ENCODE measurements around the gene ALPK3. TPM values are rescaled to one million over a fixed set of nuclear protein-coding genes. Genes with fewer than 3 reads are reported as not detected.

ALPK3 gene
- total RNA-seq, 4 donors from 2014 or later: 19.1 to 34.4 (median 26.5) TPM

- Histone ChIP-seq H3K36me3 (no peaks in the 10 kb centered on the region), H3K27me3 (no peaks in the 10 kb centered on the region), H3K4me3 (no peak overlapping the region), H3K4me1 (peaks cover 0 to 3% (median 0%) of the 10 kb centered on the region in 3 donors), H3K27ac (no peak overlapping the region), H3K9me3 (no peaks in the 10 kb centered on the region)
- peak; percentile 76 for ATAC-seq
- WGBS, 2 donors (ENCODE audit: low coverage in 1 of 2): 0% methylated on average over 1 of the region's 4 CpGs; no CpG with 5 or more reads in 1 of the 2 donors
- no peak for TF ChIP-seq POLR2AphosphoS5 (IDR thresholded peaks at IDR 0.05)
- peak in 3 of 4 experiments; percentile 71 to 81 (median 77) for TF ChIP-seq CTCF (IDR thresholded peaks at IDR 0.05)
Observed at GRCh38 chr15:84878504-84878903, 61.3 kb downstream of the ALPK3 start.

- no peak overlapping the region for H3K4me3 ChIP-seq
- TF ChIP-seq EP300 (IDR thresholded peaks at IDR 0.05) (no peak), POLR2A (IDR thresholded peaks at IDR 0.05) (no peak), CTCF (IDR thresholded peaks at IDR 0.05) (no peak), POLR2AphosphoS5 (IDR thresholded peaks at IDR 0.05) (no peak)
- H3K36me3 ChIP-seq: no peaks in the 10 kb centered on the region
- 100% methylated on average over 3 of the region's 11 CpGs; no CpG with 5 or more reads in 1 of the 2 donors for WGBS, 2 donors (ENCODE audit: low coverage in 1 of 2)
- peaks cover 0 to 3% (median 0%) of the 10 kb centered on the region in 3 donors for H3K4me1 ChIP-seq
- no peak for ATAC-seq
- no peak overlapping the region for H3K27ac ChIP-seq
- H3K27me3 ChIP-seq: peaks cover 6% of the 10 kb centered on the region
- H3K9me3 ChIP-seq: no peaks in the 10 kb centered on the region
Observed at GRCh38 chr15:84879088-84879780, 62.1 kb downstream of the ALPK3 start.

GRCh38 chr15:84880007-84880406 is 62.9 kb downstream of the ALPK3 start:
- Histone ChIP-seq H3K36me3 (no peaks in the 10 kb centered on the region), H3K9me3 (no peaks in the 10 kb centered on the region), H3K27ac (no peak overlapping the region), H3K27me3 (peaks cover 13% of the 10 kb centered on the region), H3K4me3 (no peak overlapping the region), H3K4me1 (peaks cover 0 to 3% (median 0%) of the 10 kb centered on the region in 3 donors)
- ATAC-seq: no peak
- TF ChIP-seq EP300 (IDR thresholded peaks at IDR 0.05): no peak
- TF ChIP-seq POLR2AphosphoS5 (IDR thresholded peaks at IDR 0.05): no peak
- TF ChIP-seq POLR2A (IDR thresholded peaks at IDR 0.05): no peak
- TF ChIP-seq CTCF (IDR thresholded peaks at IDR 0.05): no peak
- WGBS, 2 donors (ENCODE audit: low coverage in 1 of 2): 76 to 86% methylated on average over 2 to 3 of the region's 3 CpGs

GRCh38 chr15:84880822-84881519 is 63.8 kb downstream of the ALPK3 start:
- H3K4me1 ChIP-seq: peaks cover 0 to 3% (median 0%) of the 10 kb centered on the region in 3 donors
- TF ChIP-seq CTCF (IDR thresholded peaks at IDR 0.05): no peak
- TF ChIP-seq EP300 (IDR thresholded peaks at IDR 0.05): no peak
- TF ChIP-seq POLR2AphosphoS5 (IDR thresholded peaks at IDR 0.05): no peak
- TF ChIP-seq POLR2A (IDR thresholded peaks at IDR 0.05): no peak
- peaks cover 15% of the 10 kb centered on the region for H3K27me3 ChIP-seq
- no peaks in the 10 kb centered on the region for H3K9me3 ChIP-seq
- WGBS, 2 donors (ENCODE audit: low coverage in 1 of 2): 83 to 90% methylated on average over 2 to 4 of the region's 8 CpGs
- no peaks in the 10 kb centered on the region for H3K36me3 ChIP-seq
- no peak for ATAC-seq
- no peak overlapping the region for H3K27ac ChIP-seq
- H3K4me3 ChIP-seq: no peak overlapping the region

GRCh38 chr15:84881520-84881830 is 64.3 kb downstream of the ALPK3 start:
- Histone ChIP-seq H3K27me3 (peaks cover 15% of the 10 kb centered on the region), H3K27ac (no peak overlapping the region), H3K36me3 (no peaks in the 10 kb centered on the region), H3K4me1 (peaks cover 0 to 3% (median 0%) of the 10 kb centered on the region in 3 donors), H3K4me3 (no peak overlapping the region), H3K9me3 (no peaks in the 10 kb centered on the region)
- TF ChIP-seq CTCF (IDR thresholded peaks at IDR 0.05): no peak
- TF ChIP-seq EP300 (IDR thresholded peaks at IDR 0.05): no peak
- no peak for TF ChIP-seq POLR2A (IDR thresholded peaks at IDR 0.05)
- TF ChIP-seq POLR2AphosphoS5 (IDR thresholded peaks at IDR 0.05): no peak
- ATAC-seq: no peak
- 88 to 100% methylated on average over 1 to 5 of the region's 7 CpGs for WGBS, 2 donors (ENCODE audit: low coverage in 1 of 2)

Data from gastroesophageal sphincter (tissue), 4 donors.